ENCODE results near the gene RSAD1.
A peak's percentile ranks its signal among the peaks of the same experiment; 100 is the strongest.

Gene RSAD1

GRCh38 chr17:50478391-50479381 lies at the start of gene RSAD1:
TSS of gene RSAD1 (plus strand) at chr17:50478860. CDS start at chr17:50478885, 25 bp downstream.
- H3K4me1 Mint-ChIP-seq: peaks cover 26% of the 10 kb centered on the region

GRCh38 chr17:50429793-50430192 lies 48.9 kb upstream of the RSAD1 start:
- Mint-ChIP-seq H3K36me3 (ENCODE audit: low read depth) (no peaks in the 10 kb centered on the region), H3K4me3 (no peak overlapping the region), H3K27ac (no peak overlapping the region), H3K9me3 (no peaks in the 10 kb centered on the region), H3K27me3 (no peaks in the 10 kb centered on the region), H3K4me1 (peaks cover 19% of the 10 kb centered on the region)
- DNase-seq: no peak
- ATAC-seq: no peak

More at GRCh38 chr17:50478391-50479381, at the start of gene RSAD1:
- ATAC-seq: peak; percentile 93
- peak; percentile 88 for DNase-seq
- peak within 1 kb of the TSS; percentile 90 for H3K4me3 Mint-ChIP-seq
- H3K27ac Mint-ChIP-seq: peak within 1 kb of the TSS; percentile 94
- H3K36me3 Mint-ChIP-seq (ENCODE audit: low read depth): peaks cover 14% of the 10 kb centered on the region
- peaks cover 8% of the 10 kb centered on the region for H3K27me3 Mint-ChIP-seq
- no peaks in the 10 kb centered on the region for H3K9me3 Mint-ChIP-seq

DNA sequence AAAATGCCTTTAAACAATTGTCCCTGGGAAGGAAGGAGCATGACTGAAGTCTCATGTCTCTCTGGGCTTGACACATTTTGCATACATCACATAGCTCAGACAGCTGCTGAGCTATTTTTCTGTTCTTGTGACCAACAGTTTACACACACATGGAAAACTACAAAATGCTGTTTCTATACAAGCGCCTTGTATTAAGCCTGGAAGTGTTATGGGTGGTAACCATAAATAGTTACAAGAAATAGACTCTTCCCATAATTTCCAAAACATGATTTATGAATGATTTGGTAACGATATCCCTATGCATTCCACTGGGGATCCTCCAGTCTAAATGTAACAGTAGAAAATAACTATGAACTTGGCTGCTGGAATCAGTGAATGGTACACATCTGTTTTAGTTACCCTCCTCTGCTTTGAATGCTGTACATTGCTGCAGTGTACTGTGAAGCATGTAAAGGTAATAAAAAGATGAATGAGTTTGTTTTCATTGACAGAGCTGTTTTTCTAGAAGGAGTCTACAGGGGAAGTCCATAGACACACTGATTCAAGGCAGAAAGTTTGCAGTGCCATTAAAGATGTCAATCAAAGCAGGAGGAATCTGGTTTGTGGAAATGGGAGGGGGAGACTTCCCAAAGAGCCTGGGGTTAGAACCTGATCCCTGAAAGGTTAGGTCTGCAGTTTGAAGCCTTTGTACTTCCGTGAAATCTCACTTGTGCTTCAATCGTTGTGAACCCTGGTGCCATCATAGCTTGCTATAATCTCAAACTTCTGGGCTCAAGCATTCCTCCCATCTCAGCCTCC lies 47.6 kb upstream of the RSAD1 start:
- no peak overlapping the region for H3K27ac Mint-ChIP-seq
- H3K9me3 Mint-ChIP-seq: no peaks in the 10 kb centered on the region
- no peak overlapping the region for H3K4me3 Mint-ChIP-seq
- no peak for DNase-seq
- H3K27me3 Mint-ChIP-seq: no peaks in the 10 kb centered on the region
- no peaks in the 10 kb centered on the region for H3K36me3 Mint-ChIP-seq (ENCODE audit: low read depth)
- H3K4me1 Mint-ChIP-seq: peaks cover 14% of the 10 kb centered on the region
- ATAC-seq: no peak

GRCh38 chr17:50432125-50432762 lies 46.4 kb upstream of the RSAD1 start:
- no peak overlapping the region for H3K27ac Mint-ChIP-seq
- no peaks in the 10 kb centered on the region for H3K9me3 Mint-ChIP-seq
- DNase-seq (no peak), ATAC-seq (no peak)
- H3K4me3 Mint-ChIP-seq: no peak overlapping the region
- H3K4me1 Mint-ChIP-seq: peaks cover 6% of the 10 kb centered on the region
- peaks cover 2% of the 10 kb centered on the region for H3K36me3 Mint-ChIP-seq (ENCODE audit: low read depth)
- no peaks in the 10 kb centered on the region for H3K27me3 Mint-ChIP-seq

DNA sequence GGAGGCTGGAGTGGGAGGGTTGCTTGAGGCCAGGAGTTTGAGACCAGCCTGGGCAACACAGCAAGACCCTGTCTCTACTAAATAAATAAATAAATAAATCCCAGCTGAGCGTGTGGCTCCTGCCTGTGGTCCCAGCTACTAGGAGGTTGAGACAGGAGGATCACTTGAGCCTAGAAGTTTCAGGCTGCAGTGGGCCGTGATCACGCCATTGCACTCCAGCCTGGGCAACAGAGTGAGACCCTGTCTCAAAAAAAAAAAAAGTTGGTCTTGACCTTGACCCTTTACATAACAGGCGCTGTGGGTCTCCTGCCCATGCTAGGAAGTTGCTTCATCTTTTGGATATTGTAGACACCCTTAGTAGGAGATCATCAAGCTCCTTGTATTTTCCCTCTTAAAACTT lies 41.3 kb upstream of the RSAD1 start:
- no peak overlapping the region for H3K4me3 Mint-ChIP-seq
- no peak for ATAC-seq
- H3K36me3 Mint-ChIP-seq (ENCODE audit: low read depth): peaks cover 2% of the 10 kb centered on the region
- H3K27ac Mint-ChIP-seq: no peak overlapping the region
- H3K9me3 Mint-ChIP-seq: no peaks in the 10 kb centered on the region
- no peaks in the 10 kb centered on the region for H3K4me1 Mint-ChIP-seq
- no peak for DNase-seq
- H3K27me3 Mint-ChIP-seq: no peaks in the 10 kb centered on the region

- H3K9me3 Mint-ChIP-seq: no peaks in the 10 kb centered on the region
- no peaks in the 10 kb centered on the region for H3K27me3 Mint-ChIP-seq
- H3K36me3 Mint-ChIP-seq (ENCODE audit: low read depth): peaks cover 2% of the 10 kb centered on the region
- no peak for ATAC-seq
- no peak for DNase-seq
- no peaks in the 10 kb centered on the region for H3K4me1 Mint-ChIP-seq
- no peak overlapping the region for H3K27ac Mint-ChIP-seq
- no peak overlapping the region for H3K4me3 Mint-ChIP-seq
Measured at GRCh38 chr17:50439008-50439407, 39.7 kb upstream of the RSAD1 start.

GRCh38 chr17:50440172-50440837 lies 38.4 kb upstream of the RSAD1 start:
- Mint-ChIP-seq H3K27ac (no peak overlapping the region), H3K36me3 (ENCODE audit: low read depth) (peaks cover 2% of the 10 kb centered on the region), H3K4me1 (no peaks in the 10 kb centered on the region), H3K4me3 (no peak overlapping the region), H3K27me3 (no peaks in the 10 kb centered on the region), H3K9me3 (no peaks in the 10 kb centered on the region)
- DNase-seq (no peak), ATAC-seq (no peak)

- Mint-ChIP-seq H3K27ac (no peak overlapping the region), H3K36me3 (ENCODE audit: low read depth) (peaks cover 2% of the 10 kb centered on the region), H3K4me3 (no peak overlapping the region), H3K9me3 (no peaks in the 10 kb centered on the region), H3K4me1 (no peaks in the 10 kb centered on the region), H3K27me3 (no peaks in the 10 kb centered on the region)
- DNase-seq: no peak
- ATAC-seq: no peak
Measured at GRCh38 chr17:50440838-50441829, 37.5 kb upstream of the RSAD1 start.

DNA sequence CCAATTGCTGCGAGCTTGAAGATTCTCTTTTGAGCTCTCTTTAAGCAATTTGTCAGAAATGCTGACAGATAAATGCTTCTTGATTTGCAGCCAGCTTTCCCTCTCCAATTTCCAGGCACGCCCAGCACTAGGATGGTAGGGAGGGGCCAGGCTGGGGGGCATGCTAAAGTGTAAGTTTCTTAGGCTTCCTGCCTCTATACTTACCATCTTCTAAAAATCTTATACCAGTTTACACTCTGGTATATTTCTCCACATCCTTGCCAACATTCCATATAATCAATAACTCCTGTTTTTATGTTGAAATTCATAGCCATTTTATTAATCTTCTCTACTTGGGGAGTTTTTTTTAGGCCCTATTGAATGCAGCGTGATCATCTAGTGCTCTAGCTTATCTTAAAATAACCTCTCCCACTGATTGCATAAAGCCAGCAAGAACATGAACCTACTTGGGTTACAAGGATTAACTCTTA lies 35.1 kb upstream of the RSAD1 start:
- Mint-ChIP-seq H3K36me3 (ENCODE audit: low read depth) (no peaks in the 10 kb centered on the region), H3K27ac (no peak overlapping the region), H3K9me3 (no peaks in the 10 kb centered on the region), H3K4me1 (no peaks in the 10 kb centered on the region), H3K4me3 (no peak overlapping the region), H3K27me3 (no peaks in the 10 kb centered on the region)
- DNase-seq: no peak
- no peak for ATAC-seq

- no peak overlapping the region for H3K4me3 Mint-ChIP-seq
Measured at GRCh38 chr17:50444841-50445715, 33.6 kb upstream of the RSAD1 start.

GRCh38 chr17:50445730-50446325 lies 32.8 kb upstream of the RSAD1 start:
- Mint-ChIP-seq H3K4me3 (no peak overlapping the region), H3K9me3 (no peaks in the 10 kb centered on the region), H3K36me3 (ENCODE audit: low read depth) (no peaks in the 10 kb centered on the region), H3K27ac (no peak overlapping the region), H3K4me1 (no peaks in the 10 kb centered on the region), H3K27me3 (no peaks in the 10 kb centered on the region)
- no peak for DNase-seq
- ATAC-seq: no peak

More at GRCh38 chr17:50444841-50445715, 33.6 kb upstream of the RSAD1 start:
- ATAC-seq (no peak), DNase-seq (no peak)
- Mint-ChIP-seq H3K27ac (no peak overlapping the region), H3K27me3 (no peaks in the 10 kb centered on the region), H3K4me1 (no peaks in the 10 kb centered on the region), H3K9me3 (no peaks in the 10 kb centered on the region), H3K36me3 (ENCODE audit: low read depth) (no peaks in the 10 kb centered on the region)

All from activated naive CD8-positive, alpha-beta T cell treated with anti-CD3 and anti-CD28 coated beads, Interleukin-2, amount 50 U/mL, for 24 hours (primary cell).